Neuronal stem cell (in vitro differentiated cells): ENCODE measurements around the gene OR52D1.

Experiments used
- DNase-seq: peaks from one replicate; pipeline ENCODE4 v3.0.0-alpha.2; 2013; ENCODE audit warnings: low spot score
- H2AFZ ChIP-seq: one replicate; pipeline ENCODE4 v1.6.1; 2013; ENCODE audit warnings: mild to moderate bottlenecking, low read length, inconsistent platforms
- H2AK5ac ChIP-seq: 2 replicates; pipeline ENCODE4 v1.6.1; 2013; ENCODE audit warnings: low read depth, mild to moderate bottlenecking, inconsistent platforms, low read length, moderate library complexity, mixed read lengths
- H2BK120ac ChIP-seq: 2 replicates; pipeline ENCODE4 v1.6.1; 2013; ENCODE audit warnings: low read depth, mild to moderate bottlenecking, inconsistent platforms, low read length, moderate library complexity, mixed read lengths
- H2BK12ac ChIP-seq: one replicate; pipeline ENCODE4 v1.6.1; 2013; ENCODE audit warnings: low read length, inconsistent platforms
- H2BK15ac ChIP-seq: 2 replicates; pipeline ENCODE4 v1.6.1; 2013; ENCODE audit warnings: mild to moderate bottlenecking, low read length, inconsistent platforms, mixed read lengths
- H2BK5ac ChIP-seq: one replicate; pipeline ENCODE4 v1.6.1; 2013; ENCODE audit warnings: inconsistent platforms, mild to moderate bottlenecking, low read length, moderate library complexity
- H3K14ac ChIP-seq: one replicate; pipeline ENCODE4 v1.6.1; 2013; ENCODE audit warnings: low read length, inconsistent platforms
- H3K18ac ChIP-seq: 2 replicates; pipeline ENCODE4 v1.6.1; 2013; ENCODE audit warnings: low read length, inconsistent platforms
- H3K23ac ChIP-seq: 2 replicates; pipeline ENCODE4 v1.6.1; 2013; ENCODE audit warnings: low read depth, mild to moderate bottlenecking, mixed read lengths, low read length, inconsistent platforms; ENCODE audit not compliant: poor library complexity
- H3K27ac ChIP-seq: replicated peaks from 3 replicates; pipeline ENCODE4 v1.5.1; 2013; ENCODE audit warnings: low read length, inconsistent platforms
- H3K27me3 ChIP-seq, 3 experiments: 2 replicates each; pipeline ENCODE4 v1.6.1; 2013; ENCODE audit warnings: low read length in 3 of 3, mild to moderate bottlenecking in 2 of 3, inconsistent platforms in 1 of 3, low read depth in 1 of 3, mixed read lengths in 1 of 3, moderate library complexity in 1 of 3; ENCODE audit not compliant: control insufficient read depth in 3 of 3, insufficient read depth in 3 of 3
- H3K36me3 ChIP-seq, 2 donors: replicated peaks in 1 of 2; 2 replicates each; pipeline ENCODE4 v1.6.1; 2013; ENCODE audit warnings: low read length in 2 of 2; ENCODE audit not compliant: control insufficient read depth in 2 of 2, insufficient read depth in 2 of 2
- H3K4ac ChIP-seq: 2 replicates; pipeline ENCODE4 v1.6.1; 2013; ENCODE audit warnings: inconsistent platforms, mild to moderate bottlenecking, low read length, moderate library complexity
- H3K4me1 ChIP-seq, 2 donors: 1 replicate in 1 of 2; 2 replicates in 1 of 2; pipeline ENCODE4 v1.6.1; 2013; ENCODE audit warnings: low read length in 2 of 2, low read depth in 1 of 2; ENCODE audit not compliant: control insufficient read depth in 2 of 2, insufficient read depth in 1 of 2
- H3K4me2 ChIP-seq: one replicate; pipeline ENCODE4 v1.6.1; 2013; ENCODE audit warnings: mild to moderate bottlenecking, low read length, inconsistent platforms; ENCODE audit not compliant: insufficient read depth, poor library complexity, severe bottlenecking
- H3K4me3 ChIP-seq, 2 donors: 2 replicates each; pipeline ENCODE4 v1.5.1; 2013; ENCODE audit warnings: low read length in 2 of 2, mild to moderate bottlenecking in 2 of 2, inconsistent platforms in 1 of 2, moderate library complexity in 1 of 2
- H3K79me1 ChIP-seq: one replicate; pipeline ENCODE4 v1.6.1; 2013; ENCODE audit warnings: low read depth, mild to moderate bottlenecking, inconsistent platforms, low read length, moderate library complexity
- H3K9ac ChIP-seq: one replicate; pipeline ENCODE4 v1.6.1; 2013; ENCODE audit warnings: mild to moderate bottlenecking, low read depth, low read length, inconsistent platforms; ENCODE audit not compliant: poor library complexity
- H3K9me3 ChIP-seq, 2 donors: replicated peaks in 1 of 2; 2 replicates each; pipeline versions ENCODE3 to v1.6.1; 2013; ENCODE audit warnings: low read length in 2 of 2, mild to moderate bottlenecking in 2 of 2, inconsistent platforms in 1 of 2, low read depth in 1 of 2, mixed read lengths in 1 of 2, moderate library complexity in 1 of 2; ENCODE audit not compliant: control insufficient read depth in 2 of 2, insufficient read depth in 1 of 2
- H4K8ac ChIP-seq: one replicate; pipeline ENCODE4 v1.6.1; 2013; ENCODE audit warnings: low read depth, mild to moderate bottlenecking, inconsistent platforms, low read length, moderate library complexity
- H4K91ac ChIP-seq: one replicate; pipeline ENCODE4 v1.6.1; 2013; ENCODE audit warnings: low read length, low read depth, mild to moderate bottlenecking, inconsistent platforms; ENCODE audit not compliant: poor library complexity
- WGBS, 2 donors: extraction: QIAGEN DNeasy Blood & Tissue Kit; methylation state at CpG; one replicate each; pipeline ENCODE4 v1.1.7; 2013; ENCODE audit warnings: missing lambda C conversion rate in 2 of 2, mixed read lengths in 1 of 2; ENCODE audit not compliant: insufficient read length in 2 of 2, insufficient replicate concordance in 1 of 2; ENCODE audit errors: extremely low coverage in 2 of 2; 5-methylcytosine and 5-hydroxymethylcytosine counted together

The OR52D1 gene

GRCh38 chr11:5449432-5449831 lies 39.1 kb upstream of the OR52D1 start:
- Histone ChIP-seq H2BK12ac (no peak overlapping the region), H2AK5ac (no peak overlapping the region), H3K9ac (no peak overlapping the region), H3K9me3 (no peaks in the 10 kb centered on the region), H3K79me1 (no peaks in the 10 kb centered on the region), H3K23ac (no peak overlapping the region), H3K14ac (no peak overlapping the region), H4K8ac (no peak overlapping the region), H2AFZ (no peak overlapping the region), H2BK5ac (no peak overlapping the region), H3K27me3 (no peaks in the 10 kb centered on the region), H3K36me3 (no peaks in the 10 kb centered on the region), H3K4ac (no peak overlapping the region), H2BK15ac (no peak overlapping the region), H4K91ac (no peak overlapping the region), H3K18ac (no peak overlapping the region), H3K4me1 (no peaks in the 10 kb centered on the region), H3K27ac (no peak overlapping the region), H3K4me2 (no peak overlapping the region), H2BK120ac (no peak overlapping the region), H3K4me3 (no peak overlapping the region)
- no CpG with 5 or more reads among the region's 4 CpGs for WGBS, 2 donors
- DNase-seq, result no peak

GRCh38 chr11:5460983-5461621 lies 27.4 kb upstream of the OR52D1 start:
- no peak overlapping the region for H3K9ac ChIP-seq
- H3K18ac ChIP-seq, result peak overlapping the region; percentile 27
- H3K36me3 ChIP-seq, result no peaks in the 10 kb centered on the region
- WGBS, 2 donors, result no CpG with 5 or more reads among the region's 14 CpGs
- H4K8ac ChIP-seq, result no peak overlapping the region
- no peak overlapping the region for H3K4ac ChIP-seq
- H3K27me3 ChIP-seq, result no peaks in the 10 kb centered on the region
- no peak overlapping the region for H2AK5ac ChIP-seq
- H2BK15ac ChIP-seq, result no peak overlapping the region
- no peak overlapping the region for H2BK120ac ChIP-seq
- DNase-seq, result no peak
- H3K23ac ChIP-seq, result peak overlapping the region; percentile 40
- H3K4me2 ChIP-seq, result no peak overlapping the region
- no peaks in the 10 kb centered on the region for H3K79me1 ChIP-seq
- no peak overlapping the region for H2AFZ ChIP-seq
- no peak overlapping the region for H4K91ac ChIP-seq
- no peak overlapping the region for H2BK5ac ChIP-seq
- peak overlapping the region; percentile 57 for H3K14ac ChIP-seq
- no peaks in the 10 kb centered on the region for H3K9me3 ChIP-seq
- no peak overlapping the region for H3K27ac ChIP-seq
- H3K4me3 ChIP-seq, result no peak overlapping the region
- H3K4me1 ChIP-seq, result no peaks in the 10 kb centered on the region
- H2BK12ac ChIP-seq, result no peak overlapping the region

- H3K36me3 ChIP-seq, result no peaks in the 10 kb centered on the region
- H4K91ac ChIP-seq, result no peak overlapping the region
- no peaks in the 10 kb centered on the region for H3K9me3 ChIP-seq
- no peak overlapping the region for H3K18ac ChIP-seq
- no peak overlapping the region for H3K4ac ChIP-seq
- no peak overlapping the region for H4K8ac ChIP-seq
- no peak overlapping the region for H3K4me3 ChIP-seq
- H3K79me1 ChIP-seq, result no peaks in the 10 kb centered on the region
- H3K4me1 ChIP-seq, result no peaks in the 10 kb centered on the region
- no peak overlapping the region for H2BK5ac ChIP-seq
- no peak overlapping the region for H2BK120ac ChIP-seq
- no CpG with 5 or more reads among the region's 2 CpGs for WGBS, 2 donors
- no peak overlapping the region for H3K23ac ChIP-seq
- H2BK12ac ChIP-seq, result no peak overlapping the region
- H3K27ac ChIP-seq, result no peak overlapping the region
- H3K27me3 ChIP-seq, result no peaks in the 10 kb centered on the region
- H3K14ac ChIP-seq, result no peak overlapping the region
- peak overlapping the region; percentile 71 for H3K9ac ChIP-seq
- H2BK15ac ChIP-seq, result no peak overlapping the region
- no peak overlapping the region for H3K4me2 ChIP-seq
- no peak for DNase-seq
- H2AFZ ChIP-seq, result no peak overlapping the region
- no peak overlapping the region for H2AK5ac ChIP-seq
Measured at GRCh38 chr11:5467527-5467926, 21.0 kb upstream of the OR52D1 start.

GRCh38 chr11:5473921-5474320 lies 14.6 kb upstream of the OR52D1 start:
- H2AK5ac ChIP-seq, result no peak overlapping the region
- H2BK15ac ChIP-seq, result no peak overlapping the region
- no peaks in the 10 kb centered on the region for H3K27me3 ChIP-seq
- no peak overlapping the region for H3K4me3 ChIP-seq
- no peaks in the 10 kb centered on the region for H3K9me3 ChIP-seq
- no peaks in the 10 kb centered on the region for H3K36me3 ChIP-seq
- H3K79me1 ChIP-seq, result no peaks in the 10 kb centered on the region
- H3K27ac ChIP-seq, result no peak overlapping the region
- no peak overlapping the region for H2BK5ac ChIP-seq
- H3K4me1 ChIP-seq, result no peaks in the 10 kb centered on the region
- H3K14ac ChIP-seq, result no peak overlapping the region
- H3K9ac ChIP-seq, result no peak overlapping the region
- H4K91ac ChIP-seq, result no peak overlapping the region
- no peak overlapping the region for H4K8ac ChIP-seq
- no peak overlapping the region for H2BK120ac ChIP-seq
- DNase-seq, result no peak
- H3K4me2 ChIP-seq, result no peak overlapping the region
- no peak overlapping the region for H2BK12ac ChIP-seq
- no peak overlapping the region for H2AFZ ChIP-seq
- no peak overlapping the region for H3K23ac ChIP-seq
- no peak overlapping the region for H3K4ac ChIP-seq
- no peak overlapping the region for H3K18ac ChIP-seq
